Lung (tissue), 12 donors: ENCODE data around the gene SLIT1. TPM values are rescaled to one million over a fixed set of nuclear protein-coding genes. Genes with fewer than 3 reads are reported as not detected.
A peak's percentile ranks its signal among the peaks of the same experiment; 100 is the strongest.

Experiments used
- ATAC-seq: fragments of 200-7000 bp; cut with Tn5 transposase; one replicate; pipeline ENCODE4 v1.9.1; 2020; ENCODE audit warnings: moderate number of reproducible peaks; ENCODE audit not compliant: insufficient read depth, low FRiP score
- DNase-seq, 3 donors: peaks; one replicate each; pipeline ENCODE4 v3.0.0-alpha.2; 2013 to 2017
- H3K27ac ChIP-seq, 2 donors: one replicate each; pipeline ENCODE4 v1.5.1; 2013; ENCODE audit warnings: mild to moderate bottlenecking in 2 of 2, moderate library complexity in 2 of 2, control low read depth in 1 of 2, inconsistent platforms in 1 of 2, low read depth in 1 of 2, low read length in 1 of 2
- H3K27me3 ChIP-seq, 3 donors: one replicate each; pipeline ENCODE4 v1.5.1; 2013; ENCODE audit warnings: low read length in 2 of 3; ENCODE audit not compliant: control insufficient read depth in 3 of 3, insufficient read depth in 3 of 3
- H3K36me3 ChIP-seq, 4 donors: one replicate each; pipeline ENCODE4 v1.5.1; 2013; ENCODE audit warnings: low read length in 4 of 4, mild to moderate bottlenecking in 1 of 4, moderate library complexity in 1 of 4; ENCODE audit not compliant: control insufficient read depth in 4 of 4, insufficient read depth in 4 of 4
- H3K4me1 ChIP-seq, 5 donors: one replicate each; pipeline ENCODE4 v1.5.1; 2013; ENCODE audit warnings: low read length in 5 of 5, mild to moderate bottlenecking in 2 of 5, moderate library complexity in 1 of 5; ENCODE audit not compliant: control insufficient read depth in 5 of 5, insufficient read depth in 5 of 5
- H3K4me3 ChIP-seq: one replicate; pipeline ENCODE4 v1.5.1; 2013; ENCODE audit warnings: mild to moderate bottlenecking, control low read depth, moderate library complexity
- H3K9ac ChIP-seq, 2 donors: one replicate each; pipeline ENCODE4 v1.5.1; 2013; ENCODE audit warnings: low read length in 2 of 2, control low read depth in 1 of 2; ENCODE audit not compliant: insufficient read depth in 1 of 2
- H3K9me3 ChIP-seq, 4 donors: one replicate each; pipeline ENCODE4 v1.5.1; 2013; ENCODE audit warnings: low read length in 3 of 4, mild to moderate bottlenecking in 1 of 4, moderate library complexity in 1 of 4; ENCODE audit not compliant: control insufficient read depth in 4 of 4, insufficient read depth in 3 of 4
- CTCF ChIP-seq: IDR thresholded peaks from 2 replicates; pipeline ENCODE4 v1.5.1; 2012; ENCODE audit warnings: mild to moderate bottlenecking; ENCODE audit errors: control extremely low read depth, extremely low read depth
- WGBS, 2 donors: extraction: QIAGEN DNeasy Blood & Tissue Kit; methylation state at CpG; one replicate each; pipeline ENCODE4 v1.1.7; 2013; 5-methylcytosine and 5-hydroxymethylcytosine counted together
- polyA plus RNA-seq, 2 donors: library from polyadenylated mRNA; stranded (reverse); fragments of 200-250 nt; gene quantifications; one replicate each; pipeline ENCODE4 v1.2.1, GENCODE V29; 2013
- total RNA-seq, 2 donors: library from RNA; depleted of rRNA in 1 of 2; stranded (reverse); fragments of >200 nt in 1 of 2; gene quantifications; one replicate each; pipeline ENCODE4 v1.2.1, GENCODE V29; 2014 to 2021
- donor health status: control.
- donor health status: control.
- donor health status: Bipolar disorder and iron deficiency.
- donor health status: healthy.
- donor health status: DM: yes; HTN: yes; CAD: no.

The SLIT1 gene
- total and polyA plus RNA-seq, 4 donors, result 0.39 to 5.6 (median 0.57) TPM

- no peak overlapping the region for H3K27ac ChIP-seq
- peak; percentile 55 to 70 (median 65) for DNase-seq
- ATAC-seq, result no peak
Measured at GRCh38 chr10:96998329-96998888, 187.3 kb downstream of the SLIT1 start.

GRCh38 chr10:96996275-96996965 is 189.3 kb downstream of the SLIT1 start:
- Histone ChIP-seq H3K9me3 (no peaks in the 10 kb centered on the region), H3K36me3 (no peaks in the 10 kb centered on the region), H3K9ac (no peak overlapping the region), H3K27me3 (no peaks in the 10 kb centered on the region), H3K4me3 (no peak overlapping the region), H3K4me1 (peaks cover 0 to 18% (median 8%) of the 10 kb centered on the region in 5 donors), H3K27ac (no peak overlapping the region)
- ATAC-seq, result no peak
- TF ChIP-seq CTCF, result no peak
- WGBS, 2 donors, result 88 to 97% methylated on average over 6 of the region's 6 CpGs
- DNase-seq, result no peak

More at GRCh38 chr10:96998329-96998888, 187.3 kb downstream of the SLIT1 start:
- Histone ChIP-seq H3K36me3 (no peaks in the 10 kb centered on the region), H3K9ac (no peak overlapping the region), H3K4me3 (no peak overlapping the region), H3K9me3 (no peaks in the 10 kb centered on the region), H3K27me3 (no peaks in the 10 kb centered on the region), H3K4me1 (peaks cover 0 to 13% (median 8%) of the 10 kb centered on the region in 5 donors)
- no peak for TF ChIP-seq CTCF
- WGBS, 2 donors, result 70 to 72% methylated on average over 14 of the region's 14 CpGs

- 56 to 57% methylated on average over 4 of the region's 4 CpGs for WGBS, 2 donors
- Histone ChIP-seq H3K9me3 (no peaks in the 10 kb centered on the region), H3K36me3 (no peaks in the 10 kb centered on the region), H3K4me3 (no peak overlapping the region), H3K27me3 (no peaks in the 10 kb centered on the region), H3K9ac (no peak overlapping the region), H3K4me1 (peaks cover 0 to 24% (median 8%) of the 10 kb centered on the region in 5 donors), H3K27ac (no peak overlapping the region)
- no peak for TF ChIP-seq CTCF
- ATAC-seq (no peak), DNase-seq (peak in 2 of 3 donors; percentile 23 to 35)
Measured at GRCh38 chr10:96995851-96996250, 189.9 kb downstream of the SLIT1 start.
